WERI-Rb-1 (cell line): ENCODE measurements around the gene EFCAB6.
A peak's percentile ranks its signal among the peaks of the same experiment; 100 is the strongest.

Experiments used
- DNase-seq: peaks from one replicate; pipeline ENCODE4 v3.0.0-alpha.2; 2020
- H3K27ac ChIP-seq: fragments of 250-450 bp; sonication (Bioruptor Pico); 2 replicates; pipeline ENCODE4 v1.5.1; 2020; ENCODE audit warnings: mild to moderate bottlenecking, moderate library complexity
- H3K27me3 ChIP-seq: fragments of 250-450 bp; sonication (Bioruptor Pico); 2 replicates; pipeline ENCODE4 v1.5.1; 2021; ENCODE audit warnings: mild to moderate bottlenecking, low read depth, moderate library complexity; ENCODE audit not compliant: insufficient read depth, severe bottlenecking
- H3K36me3 ChIP-seq: fragments of 250-450 bp; sonication (Bioruptor Pico); 2 replicates; pipeline ENCODE4 v1.5.1; 2020; ENCODE audit warnings: mild to moderate bottlenecking, moderate library complexity
- H3K4me3 ChIP-seq: 2 replicates; pipeline ENCODE4 v1.5.1; 2011; ENCODE audit warnings: low read depth, mild to moderate bottlenecking, control low read depth, low read length
- H3K9me3 ChIP-seq: fragments of 250-450 bp; sonication (Bioruptor Pico); 2 replicates; pipeline ENCODE4 v1.5.1; 2021; ENCODE audit warnings: mild to moderate bottlenecking, moderate library complexity; ENCODE audit not compliant: severe bottlenecking
- TF ChIP-seq, protein P1 (sequence below): IDR thresholded peaks from 2 replicates; pipeline ENCODE4 v1.5.1; 2011; ENCODE audit warnings: low read depth, mild to moderate bottlenecking, control low read depth, inconsistent platforms, low read length

The EFCAB6 gene

DNA sequence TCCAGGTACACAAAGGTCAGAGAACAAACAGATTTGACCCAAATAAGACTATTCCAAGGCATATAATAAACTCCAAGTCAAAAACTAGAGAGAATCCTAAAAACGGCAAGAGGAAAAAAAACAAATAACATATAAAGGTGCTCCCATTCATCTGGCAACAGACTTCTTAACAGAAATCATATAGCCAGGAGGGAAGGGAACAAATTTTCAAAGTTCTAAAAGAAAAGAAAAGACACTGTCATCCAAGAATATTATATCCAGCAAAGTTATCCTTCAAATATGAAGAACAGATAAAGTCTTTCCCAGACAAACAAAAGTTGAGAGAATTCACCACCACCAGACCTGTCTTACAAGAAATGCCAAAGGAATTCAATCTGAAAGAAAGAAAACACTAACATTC is 11.1 kb downstream of the EFCAB6 start:
- no peaks in the 10 kb centered on the region for H3K9me3 ChIP-seq
- no peak overlapping the region for H3K27ac ChIP-seq
- TF ChIP-seq, protein P1, sequence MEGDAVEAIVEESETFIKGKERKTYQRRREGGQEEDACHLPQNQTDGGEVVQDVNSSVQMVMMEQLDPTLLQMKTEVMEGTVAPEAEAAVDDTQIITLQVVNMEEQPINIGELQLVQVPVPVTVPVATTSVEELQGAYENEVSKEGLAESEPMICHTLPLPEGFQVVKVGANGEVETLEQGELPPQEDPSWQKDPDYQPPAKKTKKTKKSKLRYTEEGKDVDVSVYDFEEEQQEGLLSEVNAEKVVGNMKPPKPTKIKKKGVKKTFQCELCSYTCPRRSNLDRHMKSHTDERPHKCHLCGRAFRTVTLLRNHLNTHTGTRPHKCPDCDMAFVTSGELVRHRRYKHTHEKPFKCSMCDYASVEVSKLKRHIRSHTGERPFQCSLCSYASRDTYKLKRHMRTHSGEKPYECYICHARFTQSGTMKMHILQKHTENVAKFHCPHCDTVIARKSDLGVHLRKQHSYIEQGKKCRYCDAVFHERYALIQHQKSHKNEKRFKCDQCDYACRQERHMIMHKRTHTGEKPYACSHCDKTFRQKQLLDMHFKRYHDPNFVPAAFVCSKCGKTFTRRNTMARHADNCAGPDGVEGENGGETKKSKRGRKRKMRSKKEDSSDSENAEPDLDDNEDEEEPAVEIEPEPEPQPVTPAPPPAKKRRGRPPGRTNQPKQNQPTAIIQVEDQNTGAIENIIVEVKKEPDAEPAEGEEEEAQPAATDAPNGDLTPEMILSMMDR, result no peak
- no peaks in the 10 kb centered on the region for H3K36me3 ChIP-seq
- H3K27me3 ChIP-seq, result no peaks in the 10 kb centered on the region
- H3K4me3 ChIP-seq, result no peak overlapping the region
- no peak for DNase-seq

DNA sequence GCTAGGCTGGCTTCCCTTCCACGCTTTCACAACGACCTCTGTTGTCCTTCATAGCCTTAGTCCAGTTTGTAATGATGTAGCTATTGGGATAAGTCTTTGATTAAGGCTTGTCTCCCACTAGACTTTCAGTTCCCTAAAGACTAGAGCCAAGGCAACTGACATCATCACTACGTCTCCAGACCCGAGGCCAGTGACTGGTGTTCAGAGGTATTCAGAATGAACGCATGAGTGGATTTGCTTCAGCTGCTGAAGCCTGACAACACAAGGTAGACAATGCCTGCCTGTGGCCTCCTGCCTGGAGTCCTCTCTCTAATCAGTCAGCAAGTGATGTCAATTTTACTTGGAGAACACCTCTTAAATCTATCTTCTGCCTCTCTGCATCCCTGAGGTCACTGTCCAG is 13.6 kb downstream of the EFCAB6 start:
- TF ChIP-seq, protein P1, result no peak
- no peaks in the 10 kb centered on the region for H3K36me3 ChIP-seq
- no peak overlapping the region for H3K27ac ChIP-seq
- no peaks in the 10 kb centered on the region for H3K27me3 ChIP-seq
- DNase-seq, result no peak
- no peak overlapping the region for H3K4me3 ChIP-seq
- H3K9me3 ChIP-seq, result no peaks in the 10 kb centered on the region

DNA sequence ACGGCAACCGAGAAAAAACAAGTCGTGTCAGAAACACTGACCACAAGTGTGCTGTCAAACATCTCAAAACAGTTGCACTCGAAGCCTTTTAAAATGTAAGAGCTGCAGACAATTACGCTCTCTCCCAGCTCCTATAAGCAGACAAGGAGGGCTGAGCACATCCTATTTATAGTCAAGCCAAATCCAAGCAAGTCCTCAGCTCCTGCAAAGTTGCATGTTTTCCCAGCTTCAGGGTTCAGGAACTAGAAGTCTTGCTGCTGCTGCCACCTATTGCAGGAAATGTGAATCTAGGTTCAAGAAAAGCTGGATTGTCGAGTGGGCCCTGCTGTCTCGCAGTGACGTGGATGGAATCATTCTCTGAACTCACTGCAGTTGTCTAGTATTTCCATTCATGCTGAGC is 15.5 kb downstream of the EFCAB6 start:
- no peaks in the 10 kb centered on the region for H3K27me3 ChIP-seq
- no peak overlapping the region for H3K4me3 ChIP-seq
- H3K27ac ChIP-seq, result no peak overlapping the region
- DNase-seq, result peak; percentile 43
- TF ChIP-seq, protein P1, result peak; percentile 70
- H3K36me3 ChIP-seq, result no peaks in the 10 kb centered on the region
- H3K9me3 ChIP-seq, result no peaks in the 10 kb centered on the region

DNA sequence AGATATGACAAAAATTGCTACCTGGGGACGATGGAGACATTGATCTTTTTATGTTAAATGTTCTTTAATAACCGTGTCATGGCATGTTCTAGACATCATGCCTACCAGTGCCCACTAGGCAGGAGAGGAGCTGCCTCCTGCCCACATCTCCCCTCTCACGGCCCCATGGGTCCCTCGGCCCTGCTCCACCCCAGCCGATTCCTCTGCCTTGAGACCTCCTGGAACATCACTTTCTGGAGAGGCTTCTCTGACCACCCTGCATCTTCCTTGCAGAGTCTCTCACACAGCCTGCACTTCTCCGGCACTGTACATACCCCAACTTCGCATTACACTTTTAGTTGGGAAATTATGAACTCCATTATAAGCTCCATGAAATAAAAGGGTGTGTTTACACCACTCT is 16.8 kb downstream of the EFCAB6 start:
- DNase-seq, result no peak
- Histone ChIP-seq H3K36me3 (no peaks in the 10 kb centered on the region), H3K27me3 (no peaks in the 10 kb centered on the region), H3K9me3 (no peaks in the 10 kb centered on the region), H3K27ac (no peak overlapping the region), H3K4me3 (no peak overlapping the region)
- TF ChIP-seq, protein P1, result no peak

DNA sequence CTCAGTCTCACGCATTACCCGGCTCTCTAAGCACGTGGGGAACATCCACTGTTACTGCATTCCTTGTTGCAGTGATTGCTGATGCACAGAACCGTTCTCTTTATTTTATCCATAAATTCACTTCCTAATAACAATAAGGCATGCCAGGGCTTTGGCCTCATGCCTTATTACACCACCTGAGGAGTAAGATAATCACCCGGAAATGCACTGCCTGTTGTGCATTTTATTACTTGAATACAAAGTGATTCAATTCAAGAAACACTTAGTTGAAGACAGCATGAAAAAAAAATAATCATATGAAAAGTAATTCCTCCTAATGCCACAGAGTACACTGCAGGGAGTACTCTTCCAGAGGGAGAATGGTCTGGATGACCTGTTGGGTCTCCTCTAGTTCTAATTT is 19.2 kb downstream of the EFCAB6 start:
- Histone ChIP-seq H3K9me3 (no peaks in the 10 kb centered on the region), H3K36me3 (no peaks in the 10 kb centered on the region), H3K27ac (no peak overlapping the region), H3K4me3 (no peak overlapping the region), H3K27me3 (no peaks in the 10 kb centered on the region)
- TF ChIP-seq, protein P1, result no peak
- no peak for DNase-seq

DNA sequence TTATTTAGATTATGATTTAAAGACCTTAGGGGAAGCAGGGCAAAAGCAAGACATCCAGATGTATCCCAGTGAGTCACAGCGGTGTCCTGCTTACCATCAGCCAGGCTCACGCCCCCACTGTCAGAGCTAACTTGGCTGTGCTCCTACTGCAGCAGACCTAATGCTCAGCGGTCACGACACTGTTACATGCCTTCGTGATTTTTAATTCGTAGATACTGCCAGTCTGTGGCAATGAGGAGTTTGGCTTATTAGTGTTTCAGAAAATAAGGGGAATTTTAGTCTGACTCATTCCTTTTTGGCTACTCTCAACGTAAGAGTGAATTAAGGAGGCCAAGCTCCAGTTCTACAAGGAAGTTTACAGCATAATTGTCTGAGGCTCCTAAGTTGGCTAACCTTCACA is 22.7 kb downstream of the EFCAB6 start:
- no peaks in the 10 kb centered on the region for H3K27me3 ChIP-seq
- TF ChIP-seq, protein P1, result no peak
- no peak for DNase-seq
- no peak overlapping the region for H3K27ac ChIP-seq
- no peaks in the 10 kb centered on the region for H3K9me3 ChIP-seq
- H3K36me3 ChIP-seq, result no peaks in the 10 kb centered on the region
- H3K4me3 ChIP-seq, result no peak overlapping the region
